Panc1 (cell line): Measurements from ENCODE around the gene GGT6.

Experiments used
- CTCF ChIP-seq: fragments of 450-650 bp; IDR thresholded peaks from 2 replicates; pipeline ENCODE4 v1.5.1; 2017; ENCODE audit warnings: mild to moderate bottlenecking
- POLR2AphosphoS5 ChIP-seq: IDR thresholded peaks from 2 replicates; pipeline ENCODE4 v1.6.1; 2012; ENCODE audit warnings: mild to moderate bottlenecking, low read depth, low read length, moderate library complexity
- SIN3A ChIP-seq: IDR thresholded peaks from 2 replicates; pipeline ENCODE4 v1.6.1; 2012; ENCODE audit warnings: low read depth, mild to moderate bottlenecking, low read length, moderate library complexity, borderline replicate concordance; ENCODE audit not compliant: insufficient read depth

- no peak for TF ChIP-seq CTCF
- no peak for TF ChIP-seq POLR2AphosphoS5
- TF ChIP-seq SIN3A: no peak
Observed at GRCh38 chr17:4580291-4580690, 19.9 kb upstream of the GGT6 start.
